Natural killer cell (primary cell): ENCODE results near the gene SMARCC1. TPM values are rescaled to one million over a fixed set of nuclear protein-coding genes. Genes with fewer than 3 reads are reported as not detected.
"Not testable (repeated sequence)": the region's sequence is repeated elsewhere in the genome, so short reads cannot be mapped to it uniquely, and the experiment has no call there.

Source experiments
- ATAC-seq, 3 donors: fragments of 150-1000 bp in 2 of 3; fragments of 200-7000 bp in 1 of 3; cut with Tn5 transposase; 1 replicate in 1 of 3; 2 replicates in 2 of 3; pipeline ENCODE4 v1.10.0; 2021; ENCODE audit warnings: mild to moderate bottlenecking in 2 of 3, moderate library complexity in 2 of 3
- DNase-seq, 2 donors: peaks; one replicate each; pipeline versions ENCODE4 v3.0.0 to v3.0.0-alpha.2; 2013 to 2021; ENCODE audit warnings: mixed read lengths in 1 of 2
- H3K27ac ChIP-seq: one replicate; pipeline ENCODE4 v1.5.1; 2013; ENCODE audit warnings: mild to moderate bottlenecking, low read length
- H3K27me3 ChIP-seq: one replicate; pipeline ENCODE4 v1.6.1; 2013; ENCODE audit warnings: low read length; ENCODE audit not compliant: control insufficient read depth, insufficient read depth
- H3K36me3 ChIP-seq: one replicate; pipeline ENCODE4 v1.6.1; 2013; ENCODE audit warnings: low read length; ENCODE audit not compliant: control insufficient read depth, insufficient read depth
- H3K4me1 ChIP-seq: one replicate; pipeline ENCODE4 v1.6.1; 2013; ENCODE audit warnings: low read length; ENCODE audit not compliant: control insufficient read depth, insufficient read depth
- H3K4me3 ChIP-seq: one replicate; pipeline ENCODE4 v1.5.1; 2013; ENCODE audit warnings: low read length
- H3K9me3 ChIP-seq: one replicate; pipeline ENCODE4 v1.6.1; 2013; ENCODE audit warnings: low read length; ENCODE audit not compliant: control insufficient read depth, insufficient read depth
- H3K27ac Mint-ChIP-seq, 2 donors: one replicate each; pipeline ENCODE4 v1.8.0; 2022; ENCODE audit warnings: mild to moderate bottlenecking in 2 of 2, mixed read lengths in 2 of 2, moderate library complexity in 1 of 2
- H3K27me3 Mint-ChIP-seq, 2 donors: one replicate each; pipeline ENCODE4 v1.8.0; 2022; ENCODE audit warnings: low read depth in 2 of 2, mixed read lengths in 2 of 2
- H3K36me3 Mint-ChIP-seq: one replicate; pipeline ENCODE4 v1.8.0; 2022; ENCODE audit warnings: mixed read lengths
- H3K4me1 Mint-ChIP-seq, 2 donors: one replicate each; pipeline ENCODE4 v1.8.0; 2022; ENCODE audit warnings: mixed read lengths in 2 of 2
- H3K4me3 Mint-ChIP-seq: one replicate; pipeline ENCODE4 v1.8.0; 2022; ENCODE audit warnings: mild to moderate bottlenecking, moderate library complexity, mixed read lengths
- H3K9me3 Mint-ChIP-seq, 2 donors: one replicate each; pipeline ENCODE4 v1.8.0; 2022; ENCODE audit warnings: mixed read lengths in 2 of 2
- CTCF ChIP-seq: fragments of 200-600 bp; IDR thresholded peaks from one replicate; pipeline ENCODE4 v1.8.0; 2022; ENCODE audit warnings: antibody characterized with exemption
- WGBS: methylation state at CpG from one replicate; pipeline ENCODE4 v1.1.7; 2013; ENCODE audit warnings: missing lambda C conversion rate; ENCODE audit not compliant: insufficient coverage; 5-methylcytosine and 5-hydroxymethylcytosine counted together
- intact Hi-C: fragments of 100-400 bp; cut with micrococcal nuclease; formaldehyde crosslinking; loops from one replicate; pipeline ENCODE4 v1.14.2; 2022
- total RNA-seq, 4 donors: library from RNA; stranded (reverse); fragments of 120-200 nt in 1 of 4; gene quantifications; one replicate each; pipeline versions ENCODE4 v1.2.3 to v1.2.4, GENCODE V29; 2013 to 2022

Gene SMARCC1
- 100 to 1,000 TPM in 2 of 3 donors, 10 to 100 TPM in 1; 96.1 to 108 (median 102) TPM for total RNA-seq
- total RNA-seq (2013) = 62.6 TPM

- peaks cover 23% of the 10 kb centered on the region in 2 donors for H3K4me1 Mint-ChIP-seq
- H3K27ac Mint-ChIP-seq = peak within 1 kb of the TSS; percentile 96 to 99
- Histone ChIP-seq H3K4me3 (peak within 1 kb of the TSS; percentile 82), H3K27me3 (no peaks in the 10 kb centered on the region), H3K4me1 (peaks cover 29% of the 10 kb centered on the region), H3K27ac (peak within 1 kb of the TSS; percentile 94), H3K36me3 (no peaks in the 10 kb centered on the region), H3K9me3 (no peaks in the 10 kb centered on the region)
- DNase-seq (peak; percentile 95 to 99), ATAC-seq (peak; percentile 82 to 96 (median 87))
- no peaks in the 10 kb centered on the region for H3K9me3 Mint-ChIP-seq
- no peaks in the 10 kb centered on the region for H3K36me3 Mint-ChIP-seq
- under 1% methylated on average over 79 of the region's 79 CpGs for WGBS
- H3K27me3 Mint-ChIP-seq = peaks cover 0 to 3% of the 10 kb centered on the region in 2 donors
- TF ChIP-seq CTCF = no peak
- intact Hi-C loops = loop anchor here (5.0 kb wide), 1 partner anchor 745 kb away; no protein-coding TSS in a partner anchor
- peak within 1 kb of the TSS; percentile 90 for H3K4me3 Mint-ChIP-seq
Observed at GRCh38 chr3:47781685-47782445, at the start of gene SMARCC1. Gene SMARCC1, minus strand, starts transcription at chr3:47781893. Its CDS starts 96 bp downstream, at chr3:47781797.

DNA sequence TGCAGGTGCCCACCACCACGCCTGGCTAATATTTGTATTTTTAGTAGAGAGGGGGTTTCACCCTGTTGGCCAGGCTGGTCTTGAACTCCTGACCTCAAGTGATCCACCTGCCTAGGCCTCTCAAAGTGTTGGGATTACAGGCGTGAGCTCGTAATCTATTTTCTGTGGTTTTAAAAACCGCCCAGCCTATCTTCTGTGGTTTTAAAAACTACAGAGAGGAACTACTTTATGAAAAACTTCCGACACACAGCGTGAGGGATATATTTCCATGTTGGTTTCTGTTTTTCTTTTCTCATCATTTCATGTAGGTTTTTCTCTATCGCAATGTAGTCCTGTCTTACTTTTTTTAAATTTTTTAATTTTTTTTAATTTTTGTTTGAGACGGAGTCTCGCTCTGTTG lies 47.8 kb upstream of the SMARCC1 start:
- H3K4me3 ChIP-seq, ATAC-seq, H3K27ac Mint-ChIP-seq, H3K4me3 Mint-ChIP-seq, H3K9me3 ChIP-seq, DNase-seq, H3K27me3 Mint-ChIP-seq, intact Hi-C loops, H3K27me3 ChIP-seq, H3K27ac ChIP-seq, H3K9me3 Mint-ChIP-seq: not testable (repeated sequence)
- Mint-ChIP-seq H3K36me3 (peaks cover 19% of the 10 kb centered on the region), H3K4me1 (peaks cover 16 to 22% of the 10 kb centered on the region in 2 donors)
- WGBS = 53% methylated on average over 8 of the region's 9 CpGs
- Histone ChIP-seq H3K4me1 (peaks cover 16% of the 10 kb centered on the region), H3K36me3 (peaks cover 44% of the 10 kb centered on the region)

DNA sequence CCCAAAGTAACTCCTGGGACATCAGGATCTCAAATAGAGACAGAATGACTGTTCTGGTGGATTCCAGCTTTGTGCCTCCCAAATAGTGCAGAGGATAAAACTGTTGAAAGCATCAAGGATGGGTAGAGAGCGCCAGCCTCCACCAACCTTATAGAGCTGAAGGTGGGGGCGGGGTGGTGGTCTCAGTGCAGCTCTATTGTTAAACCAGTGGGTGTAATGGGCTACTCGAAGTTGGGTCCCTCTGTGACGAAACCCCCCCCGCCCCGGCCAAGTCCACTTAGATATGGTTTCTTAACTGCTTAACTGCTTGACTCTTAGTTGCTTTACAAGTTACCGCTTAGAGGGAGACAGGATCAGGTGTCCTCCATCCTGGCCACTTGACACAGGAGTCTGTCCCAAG lies 43.9 kb upstream of the SMARCC1 start:
- Histone ChIP-seq H3K27me3 (no peaks in the 10 kb centered on the region), H3K36me3 (peaks cover 22% of the 10 kb centered on the region), H3K4me3 (peak overlapping the region; percentile 90), H3K27ac (peak overlapping the region; percentile 44), H3K4me1 (peaks cover 19% of the 10 kb centered on the region), H3K9me3 (no peaks in the 10 kb centered on the region)
- DNase-seq = no peak
- TF ChIP-seq CTCF = no peak
- Mint-ChIP-seq H3K27ac (peak overlapping the region; percentile 58 to 90), H3K4me3 (peak overlapping the region; percentile 89), H3K9me3 (no peaks in the 10 kb centered on the region), H3K36me3 (peaks cover 1% of the 10 kb centered on the region), H3K4me1 (peaks cover 18 to 24% of the 10 kb centered on the region in 2 donors), H3K27me3 (no peaks in the 10 kb centered on the region)
- intact Hi-C loops = loop anchor here (1.0 kb wide), 1 partner anchor 303 kb away; no protein-coding TSS in a partner anchor
- 47% methylated on average over 6 of the region's 7 CpGs for WGBS
- ATAC-seq = no peak
